GM21528 (cell line): ENCODE data around the gene RTF2.
"Not testable (repeated sequence)": the region's sequence is repeated elsewhere in the genome, so short reads cannot be mapped to it uniquely, and the experiment has no call there.

Experiments used
- ATAC-seq: cut with Tn5 transposase; IDR thresholded peaks from one replicate; pipeline ENCODE4 v1.9.1; 2021; ENCODE audit warnings: mild to moderate bottlenecking, moderate library complexity; ENCODE audit not compliant: unreplicated experiment, low FRiP score

RTF2 gene

DNA sequence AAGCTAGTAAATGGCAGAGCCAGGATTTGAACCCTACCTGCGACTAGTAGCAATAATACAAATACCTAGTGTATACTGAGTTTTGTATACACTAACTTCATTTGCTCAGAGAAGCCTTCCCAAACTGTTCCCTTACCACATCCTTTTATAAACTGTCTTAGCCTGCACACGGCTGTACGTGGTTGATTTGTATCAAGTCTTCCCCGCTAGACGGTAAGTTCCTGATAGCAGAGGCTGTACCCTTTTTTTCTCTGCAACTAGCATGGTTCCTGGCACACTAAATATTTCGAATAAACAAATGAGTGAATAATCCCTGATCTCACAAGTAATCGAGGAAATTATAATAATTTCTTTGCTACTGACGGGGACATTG lies 636 bp downstream of the RTF2 start:
- ATAC-seq = no peak

DNA sequence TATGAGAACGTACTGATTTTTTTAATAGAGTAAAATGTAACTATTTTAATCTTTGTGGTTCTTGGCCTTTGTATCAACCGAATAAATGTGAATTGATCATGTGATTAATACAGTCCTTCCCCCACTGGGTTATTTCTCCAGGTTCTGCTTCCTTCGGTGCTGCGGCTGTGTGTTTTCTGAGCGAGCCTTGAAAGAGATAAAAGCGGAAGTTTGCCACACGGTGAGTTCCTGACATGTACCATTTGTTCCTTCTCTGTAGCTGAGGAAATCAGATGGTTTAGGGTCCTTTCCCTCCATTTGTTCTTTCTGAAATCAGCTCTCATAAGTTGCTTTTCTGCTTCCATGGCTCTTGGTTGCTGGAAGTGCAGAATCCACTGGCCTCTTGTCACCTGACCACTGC lies 15.5 kb downstream of the RTF2 start:
- ATAC-seq = no peak

DNA sequence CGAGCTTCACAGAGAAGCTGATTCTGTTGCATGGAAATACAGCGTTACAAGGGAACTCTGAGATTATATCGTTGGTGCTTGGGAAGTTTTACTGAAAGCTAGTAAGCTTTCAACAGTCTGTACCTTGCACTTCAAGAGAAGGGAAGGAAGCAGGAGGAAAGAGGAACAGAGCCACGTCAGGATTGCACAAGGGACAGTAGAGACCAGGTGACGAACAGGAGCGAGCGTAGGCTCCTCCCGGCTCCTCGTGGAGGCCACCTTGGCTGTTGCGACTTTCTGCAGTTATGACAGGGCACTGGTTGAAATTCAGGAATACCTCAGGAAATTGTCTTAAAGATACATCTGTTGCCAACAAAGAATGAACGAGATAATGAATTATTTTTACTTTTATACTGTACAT lies 18.8 kb downstream of the RTF2 start:
- ATAC-seq = no peak

DNA sequence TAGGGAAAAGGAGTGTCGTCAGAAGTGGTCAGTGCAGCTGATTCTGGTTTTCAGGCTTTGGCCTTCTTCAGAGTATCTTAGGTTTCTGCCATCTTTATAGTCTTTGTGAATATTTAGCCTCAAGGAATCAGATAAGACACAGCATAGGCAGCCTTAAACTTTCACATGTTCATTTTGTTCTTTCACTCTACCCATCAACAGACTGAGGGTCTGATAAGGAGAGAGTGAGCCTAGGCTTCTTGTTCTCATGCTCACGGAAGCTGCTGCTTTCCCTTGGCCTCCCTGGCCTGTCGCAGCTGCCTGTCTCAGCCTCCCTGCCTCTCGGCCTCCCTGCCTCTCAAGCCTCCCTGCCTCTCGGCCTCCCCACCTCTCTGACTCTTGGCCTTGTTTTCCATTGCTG lies 20.1 kb downstream of the RTF2 start:
- no peak for ATAC-seq

DNA sequence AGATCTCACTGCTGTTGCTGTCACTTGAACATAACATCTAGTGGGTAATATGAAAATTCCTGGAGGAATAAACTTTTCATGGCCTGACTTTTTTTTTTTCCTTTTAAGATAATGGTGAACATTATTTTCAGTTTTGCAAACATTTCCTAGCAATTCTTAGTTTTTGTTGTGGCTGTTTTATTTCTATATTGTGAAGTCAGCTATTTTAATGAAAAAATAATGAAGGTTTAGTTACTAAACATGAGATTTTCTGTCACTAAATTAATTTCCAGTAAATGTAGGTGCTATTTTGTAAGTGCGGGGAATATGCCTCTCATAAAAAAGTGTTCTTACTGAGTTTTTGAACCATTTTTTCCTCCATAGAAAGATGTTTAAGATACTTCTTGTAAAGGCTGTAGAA lies 32.7 kb downstream of the RTF2 start:
- no peak for ATAC-seq

DNA sequence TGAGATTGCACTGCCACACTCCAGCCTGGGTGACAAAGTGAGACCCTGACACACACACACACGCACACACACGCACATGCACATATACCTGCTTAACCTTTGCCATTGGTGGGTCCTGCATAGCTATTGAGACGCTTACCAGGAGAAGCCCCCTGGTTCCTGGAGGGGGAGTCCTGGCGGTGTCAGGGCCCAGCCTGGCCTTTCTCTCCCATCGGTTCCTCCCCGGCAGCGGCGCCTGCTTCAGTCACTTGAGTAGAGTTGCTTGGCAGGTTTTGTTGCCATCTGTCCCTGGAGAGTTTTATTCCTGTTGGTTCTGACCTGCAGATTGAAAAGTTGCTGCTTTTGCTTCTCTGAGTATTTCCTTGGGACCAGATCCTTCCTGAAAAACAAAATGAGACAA lies 35.5 kb downstream of the RTF2 start:
- ATAC-seq = no peak

DNA sequence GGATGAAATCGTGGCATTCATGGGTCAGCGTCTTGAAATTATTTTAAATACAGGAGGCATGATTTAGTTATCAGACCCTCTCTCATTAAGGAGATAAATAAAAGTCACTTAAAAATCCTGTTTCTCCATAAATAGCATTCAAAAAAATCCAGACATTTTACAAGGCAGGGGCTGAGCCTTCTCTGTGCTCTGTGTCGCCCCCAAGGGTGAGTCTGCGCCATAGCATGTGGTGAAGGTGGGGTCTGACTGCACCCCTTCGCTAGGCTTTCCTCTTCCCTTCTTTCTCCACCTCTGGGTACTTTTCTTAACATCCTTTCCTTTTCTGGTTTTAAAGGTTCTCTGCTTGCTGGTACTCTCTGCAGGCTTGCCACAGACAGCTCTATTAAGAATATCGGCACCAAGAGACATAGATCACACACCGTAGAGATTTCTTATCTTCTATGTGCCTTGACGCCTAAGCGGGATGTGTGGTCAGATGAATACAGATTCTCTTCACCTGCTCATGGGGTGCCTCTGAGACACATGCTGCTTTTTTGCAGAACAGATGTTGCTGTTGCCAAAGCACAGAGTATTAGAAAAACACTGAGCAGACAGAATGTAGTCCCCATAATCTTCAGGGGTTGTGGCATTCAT lies 36.1 kb downstream of the RTF2 start:
- no peak for ATAC-seq

DNA sequence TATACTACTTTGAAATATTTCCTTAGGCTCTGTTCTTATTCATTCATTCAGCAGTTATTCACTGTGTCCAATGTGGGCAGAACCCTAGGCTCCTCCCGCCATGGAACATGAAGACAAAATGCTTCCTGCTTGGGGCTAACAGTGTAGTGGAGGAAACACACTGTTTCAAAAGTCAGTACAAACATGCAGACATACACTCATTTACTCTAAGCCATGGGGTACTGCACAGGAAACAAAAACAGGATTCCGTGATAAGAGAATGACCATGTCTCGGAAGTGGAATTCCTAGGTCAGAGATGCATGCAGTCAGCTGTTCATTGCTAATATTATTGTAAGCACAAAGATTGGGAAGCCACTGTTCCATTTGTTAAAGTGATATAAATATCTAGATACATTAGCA lies 37.7 kb downstream of the RTF2 start:
- ATAC-seq = no peak

DNA sequence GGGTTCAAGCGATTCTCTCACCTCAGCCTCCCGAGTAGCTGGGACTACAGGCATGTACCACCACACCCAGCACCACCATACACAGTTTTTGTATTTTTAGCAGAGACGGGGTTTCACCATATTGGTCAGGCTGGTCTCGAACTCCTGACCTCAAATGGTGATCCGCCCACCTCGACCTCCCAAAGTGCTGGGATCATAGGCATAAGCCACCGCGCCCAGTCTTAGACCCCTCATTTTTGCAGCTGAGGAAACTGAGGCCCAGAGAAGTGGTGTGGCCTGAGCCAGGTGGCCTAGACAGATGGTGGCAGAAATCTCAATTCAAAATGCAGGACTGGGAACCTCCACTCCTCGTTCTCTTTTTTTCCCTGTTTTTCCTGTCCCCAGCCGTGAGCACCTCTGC lies 43.5 kb downstream of the RTF2 start:
- no peak for ATAC-seq

DNA sequence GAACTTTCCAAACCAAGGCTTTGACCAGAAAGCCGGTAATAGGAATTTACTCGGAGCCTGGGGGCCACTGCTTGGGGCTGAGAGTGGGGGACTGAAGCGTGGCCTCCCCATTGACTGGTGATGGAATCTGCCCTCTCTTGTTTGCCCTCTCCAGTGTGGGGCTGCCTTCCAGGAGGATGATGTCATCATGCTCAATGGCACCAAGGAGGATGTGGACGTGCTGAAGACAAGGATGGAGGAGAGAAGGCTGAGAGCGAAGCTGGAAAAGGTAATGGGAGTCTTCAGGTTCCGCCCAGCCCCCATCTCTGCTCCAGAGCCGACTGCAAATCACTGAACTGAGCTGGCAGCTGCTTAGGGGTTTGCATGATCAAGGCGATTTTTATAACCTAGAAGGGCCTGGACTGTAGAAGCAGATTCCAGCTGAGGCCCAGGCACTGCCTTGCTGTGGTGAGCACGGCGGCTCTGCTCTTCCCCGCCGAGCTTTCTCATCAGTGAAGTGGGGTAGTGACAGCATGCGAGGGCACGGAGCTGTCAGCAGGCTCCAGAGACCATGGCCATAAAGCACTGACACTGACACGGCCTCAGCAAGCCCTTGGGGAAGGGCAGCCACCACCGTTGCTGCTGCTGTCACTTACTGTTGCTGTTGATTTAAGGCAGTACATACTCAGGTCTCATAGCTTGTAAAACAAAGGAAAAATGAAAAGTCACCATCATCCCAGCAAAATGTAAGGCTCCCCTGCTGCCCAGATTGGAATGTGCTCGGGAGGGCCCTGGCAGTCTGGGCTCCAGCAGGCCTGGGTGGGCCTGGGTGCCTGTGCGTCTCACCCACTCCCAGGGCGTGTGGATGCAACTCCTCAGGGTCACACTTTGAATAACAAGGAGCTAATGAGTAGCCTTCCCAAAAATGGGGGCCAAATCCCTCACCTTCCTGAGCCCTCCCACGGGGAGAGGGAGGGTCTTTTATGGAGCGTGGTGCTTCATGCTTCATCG lies 45.0 kb downstream of the RTF2 start:
- ATAC-seq = no peak

DNA sequence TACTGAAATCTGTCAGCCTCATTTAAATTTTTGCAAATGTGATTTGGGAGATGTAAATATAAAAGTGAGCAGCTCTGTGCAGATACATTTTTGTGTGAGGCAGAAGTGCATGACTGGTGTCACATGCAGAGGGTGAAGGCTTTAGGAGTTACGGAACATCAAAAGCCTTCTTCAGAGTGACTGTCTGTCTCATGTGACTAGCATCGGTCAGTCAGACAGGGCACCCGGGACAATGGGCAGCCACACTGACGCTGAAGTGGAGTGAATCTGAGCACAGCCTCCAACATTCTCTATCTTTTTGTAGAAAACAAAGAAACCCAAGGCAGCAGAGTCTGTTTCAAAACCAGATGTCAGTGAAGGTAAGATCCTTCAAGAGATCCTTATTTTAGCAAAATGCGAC lies 48.2 kb downstream of the RTF2 start:
- ATAC-seq = no peak

DNA sequence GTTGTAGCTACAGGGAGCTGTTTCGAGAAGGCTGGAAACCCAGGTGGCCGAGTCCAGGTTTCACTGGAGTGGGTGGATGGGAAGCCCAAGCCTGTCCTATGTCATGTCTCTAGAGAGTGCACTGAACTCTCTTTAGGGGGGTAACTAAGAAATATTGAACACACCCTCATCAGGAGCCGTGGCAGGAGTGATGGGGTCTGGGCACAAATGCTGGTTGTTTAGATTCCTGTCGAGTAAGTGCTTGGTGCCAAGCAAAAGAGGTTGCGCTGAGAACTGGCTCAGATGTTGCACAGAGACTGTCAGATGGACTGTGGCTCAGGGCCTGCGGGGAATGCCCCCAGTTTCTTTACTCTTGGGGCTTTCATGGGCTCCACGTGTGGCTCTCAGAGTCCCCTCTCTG lies 48.8 kb downstream of the RTF2 start:
- ATAC-seq = no peak

DNA sequence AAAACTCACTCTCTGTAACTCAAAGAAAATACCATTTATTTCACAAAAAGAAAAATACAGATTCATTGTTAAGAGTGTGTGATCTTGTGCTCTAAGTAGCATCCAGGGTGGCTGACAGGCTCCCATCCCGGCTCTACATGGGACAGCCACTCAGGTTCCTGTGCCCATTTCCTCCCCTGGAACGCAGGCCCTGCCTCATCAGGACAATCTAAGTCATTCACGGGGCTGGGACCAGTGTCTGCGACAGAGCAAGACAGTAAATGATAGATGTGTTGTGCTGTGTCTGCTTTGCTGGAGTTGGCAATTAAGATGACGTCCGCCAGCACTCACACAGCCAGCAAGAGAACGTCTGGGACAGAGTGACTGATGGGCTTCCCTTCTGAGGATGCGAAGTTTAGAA lies 49.2 kb downstream of the RTF2 start:
- ATAC-seq = no peak

DNA sequence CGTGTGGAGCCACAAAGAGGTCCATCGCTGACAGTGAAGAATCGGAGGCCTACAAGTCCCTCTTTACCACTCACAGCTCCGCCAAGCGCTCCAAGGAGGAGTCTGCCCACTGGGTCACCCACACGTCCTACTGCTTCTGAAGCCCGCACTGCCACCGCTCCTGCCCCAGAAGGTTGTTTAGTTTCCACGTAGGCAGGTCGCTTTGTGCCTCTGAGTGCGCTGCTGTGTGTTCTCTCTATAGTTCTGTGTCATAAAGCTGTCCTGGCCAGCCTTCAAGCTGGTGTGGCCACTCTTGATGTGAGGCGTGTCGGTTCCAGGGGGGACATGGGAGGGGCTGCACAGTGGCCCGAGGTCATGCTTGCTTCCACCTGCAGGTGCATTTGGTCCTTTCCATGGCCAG lies 49.7 kb downstream of the RTF2 start:
- ATAC-seq = no peak

DNA sequence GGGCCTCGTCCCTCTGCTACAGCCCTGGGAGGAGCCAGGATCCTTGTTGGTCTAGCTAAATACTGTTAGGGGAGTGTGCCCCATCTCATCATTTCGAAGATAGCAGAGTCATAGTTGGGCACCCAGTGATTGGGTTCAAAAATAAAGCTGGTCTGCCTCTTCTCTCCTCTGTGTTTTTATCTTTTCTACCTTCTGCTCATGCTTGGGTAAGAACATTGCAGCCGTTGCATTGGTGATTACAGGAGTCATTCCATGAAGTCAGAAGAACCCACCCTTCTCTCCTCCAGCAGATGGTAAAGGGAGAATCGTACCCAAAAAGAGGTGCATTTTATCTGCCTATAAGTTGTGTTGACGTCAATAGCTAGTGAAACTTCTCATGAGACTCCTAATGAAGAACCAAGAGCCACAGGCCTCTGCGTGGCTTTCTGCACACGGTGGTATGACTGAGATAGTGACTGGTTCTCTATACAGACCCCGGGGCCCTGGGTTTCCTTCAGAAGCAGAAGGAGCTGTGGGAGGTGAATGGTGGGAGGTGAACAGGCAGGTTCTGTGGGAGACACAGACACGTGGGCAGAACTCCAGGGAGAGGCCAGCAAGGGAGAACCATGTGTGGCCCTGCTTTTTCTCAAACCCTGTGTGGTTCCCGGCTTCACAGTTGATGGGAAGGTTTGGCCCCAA lies 50.4 kb downstream of the RTF2 start:
- no peak for ATAC-seq

DNA sequence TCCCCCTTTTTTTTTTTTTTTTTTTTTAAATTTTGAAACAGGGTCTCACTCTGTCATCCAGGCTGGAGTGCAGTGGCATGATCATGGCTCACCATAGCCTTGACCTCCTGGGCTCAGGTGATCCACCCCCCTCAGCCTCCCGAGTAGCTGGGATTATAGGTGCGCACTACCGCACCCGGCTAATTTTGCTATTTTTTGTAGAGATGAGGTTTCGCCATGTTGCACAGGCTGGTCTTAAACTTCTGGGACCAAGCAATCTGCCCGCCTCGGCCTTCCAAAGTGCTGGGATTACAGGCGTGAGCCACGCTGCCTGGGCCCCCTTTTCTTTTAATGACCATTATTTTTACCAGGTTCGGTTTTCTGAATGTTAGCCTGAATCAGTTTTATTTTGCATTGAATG lies 51.1 kb downstream of the RTF2 start:
- ATAC-seq = no peak

DNA sequence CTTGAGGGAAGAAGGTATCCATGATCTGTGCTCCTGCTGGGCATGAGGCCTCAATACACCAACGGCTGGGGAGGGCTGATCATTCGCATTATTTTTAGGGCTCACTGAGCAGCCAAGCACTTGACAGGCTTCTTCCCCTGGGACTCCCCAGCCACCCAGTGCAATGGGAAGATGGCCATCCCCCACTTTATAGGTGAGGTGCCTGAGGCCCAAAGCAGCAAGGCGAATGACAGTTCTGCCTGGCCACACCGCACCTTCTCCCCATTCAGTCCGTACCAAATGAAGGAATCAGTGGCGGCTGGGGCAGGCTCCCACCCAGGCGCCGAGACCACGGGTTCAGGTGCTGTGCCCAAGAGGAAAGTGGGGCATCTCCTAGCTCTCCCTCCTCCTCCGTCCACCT lies 51.8 kb downstream of the RTF2 start:
- no peak for ATAC-seq

DNA sequence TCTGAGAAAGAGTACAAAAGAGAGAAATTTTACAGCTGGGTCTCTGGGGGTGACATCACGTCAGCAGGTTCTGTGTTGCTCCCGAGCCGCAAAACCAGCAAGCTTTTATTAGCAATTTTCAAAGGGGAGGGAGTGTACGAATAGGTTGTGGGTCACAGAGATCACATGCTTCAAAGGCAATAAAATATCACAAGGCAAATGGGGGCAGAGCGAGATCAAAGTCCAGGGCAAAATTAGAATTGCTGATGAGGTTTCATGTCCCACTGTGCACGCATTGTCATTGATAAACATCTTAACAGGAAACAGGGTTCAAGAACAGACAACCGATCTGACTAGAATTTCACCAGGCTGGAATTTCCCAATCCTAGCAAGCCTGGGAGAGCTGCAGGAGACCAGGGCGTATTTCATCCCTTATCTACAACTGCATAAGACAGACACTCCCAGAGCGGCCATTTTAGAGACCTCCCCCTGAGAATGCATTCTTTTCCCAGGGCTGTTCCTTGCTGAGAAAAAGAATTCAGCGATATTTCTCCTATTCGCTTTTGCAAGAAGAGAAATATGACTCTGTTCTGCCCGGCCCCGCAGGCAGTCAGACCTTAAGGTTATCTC lies 52.4 kb downstream of the RTF2 start:
- not testable (repeated sequence) for ATAC-seq

DNA sequence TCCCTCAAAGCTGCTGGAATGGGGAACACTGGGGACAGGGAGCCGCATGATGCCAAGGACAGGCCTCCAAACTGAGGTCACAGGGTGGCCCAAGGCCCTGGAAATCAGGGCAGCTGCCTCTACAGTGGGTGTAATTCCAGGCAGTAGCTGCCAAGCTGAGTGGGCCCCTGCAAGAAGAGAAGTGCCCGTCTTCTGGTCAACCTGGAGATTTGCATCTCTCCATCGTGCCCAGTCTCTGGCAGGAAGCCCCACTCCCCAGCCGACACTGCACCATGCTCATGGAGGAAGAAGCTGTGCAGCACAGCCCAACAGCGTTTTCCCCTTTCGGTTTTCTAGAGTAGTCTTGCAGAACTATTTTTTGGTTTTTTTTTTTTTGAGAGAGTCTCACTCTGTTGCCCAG lies 53.9 kb downstream of the RTF2 start:
- no peak for ATAC-seq

DNA sequence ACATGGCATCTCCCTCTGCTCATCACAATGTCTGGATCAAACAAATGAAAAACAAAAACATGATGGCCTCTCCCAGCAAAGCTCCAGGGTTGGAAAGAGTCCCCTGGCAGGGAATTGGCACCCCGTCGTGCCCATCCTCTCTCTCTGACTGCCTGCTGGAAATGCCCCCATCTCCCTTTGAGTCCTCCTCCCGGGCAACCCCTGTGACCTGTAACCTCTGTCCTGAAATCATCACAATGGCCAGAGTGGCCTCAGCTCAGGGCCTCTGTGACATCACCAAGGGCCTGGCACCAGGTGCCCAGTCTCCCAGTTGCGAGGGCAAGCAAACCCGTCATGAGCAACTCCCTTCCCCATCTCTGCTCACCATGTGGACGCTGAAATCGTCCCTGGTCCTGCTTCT lies 56.0 kb downstream of the RTF2 start, which contains the start of gene FAM209A:
FAM209A (plus strand) TSS at position 301 of the 400 bp plus-strand sequence; CDS start at position 366, 65 bp downstream.
- ATAC-seq = not testable (repeated sequence)

DNA sequence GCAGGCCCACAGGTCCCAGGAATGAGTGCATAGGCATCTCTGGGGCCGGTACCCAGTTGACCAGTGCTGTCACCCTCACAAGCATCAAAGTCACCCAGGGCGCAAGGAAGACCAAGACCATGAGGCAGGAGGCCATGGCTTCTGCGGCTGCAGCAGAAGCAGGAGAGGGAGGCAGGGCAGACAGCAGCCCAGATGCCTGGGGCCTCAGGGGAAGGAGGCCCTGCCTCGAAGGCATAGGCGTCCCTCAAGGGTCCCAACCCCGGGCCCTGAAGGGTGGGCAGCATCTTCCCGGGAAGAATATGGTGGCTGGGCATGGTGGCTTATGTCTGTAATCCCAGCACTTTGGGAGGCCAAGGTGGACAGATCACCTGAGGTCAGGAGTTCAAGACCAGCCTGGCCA lies 59.1 kb downstream of the RTF2 start:
- ATAC-seq = no peak
